IMR-90 (cell line): ENCODE data around the gene TMEM14A. TPM values are rescaled to one million over a fixed set of nuclear protein-coding genes. Genes with fewer than 3 reads are reported as not detected.
"Not testable (repeated sequence)": the region's sequence is repeated elsewhere in the genome, so short reads cannot be mapped to it uniquely, and the experiment has no call there.

Source experiments
- ATAC-seq: fragments of 200-7000 bp; cut with Tn5 transposase; 2 replicates; pipeline ENCODE4 v1.9.1; 2020; ENCODE audit warnings: low read depth, mild to moderate bottlenecking, moderate library complexity
- BruUV-seq: library from RNA; stranded (reverse); fragments of 400-500 nt; replicated peaks from 2 replicates; lab custom pipeline; 2021; lab: Mats Ljungman, UMichigan
- CTCF ChIA-PET: fragments of 300-600 bp; formaldehyde crosslinking; extraction: SDS; loops from one replicate; lab custom pipeline; 2021; ENCODE audit warnings: antibody characterized with exemption; lab: Yijun Ruan, JAX
- POLR2A ChIA-PET: fragments of 300-600 bp; sonication (Branson Sonifier 250); formaldehyde crosslinking; loops from one replicate; lab custom pipeline; 2022; ENCODE audit warnings: antibody characterized with exemption; ENCODE audit not compliant: unreplicated experiment; lab: Charles Lee
- DNase-seq: peaks from one replicate; pipeline ENCODE4 v3.0.0; 2013
- H2AFZ ChIP-seq: replicated peaks from 2 replicates; pipeline ENCODE3; 2013; ENCODE audit warnings: low read length, mild to moderate bottlenecking; ENCODE audit not compliant: poor library complexity
- H2AK5ac ChIP-seq: 2 replicates; pipeline ENCODE4 v1.6.1; 2013; ENCODE audit warnings: low read depth, low read length, inconsistent platforms
- H2AK9ac ChIP-seq: replicated peaks from 2 replicates; pipeline ENCODE3; 2013; ENCODE audit warnings: mild to moderate bottlenecking, low read depth, low read length, moderate library complexity; ENCODE audit not compliant: poor library complexity
- H2BK120ac ChIP-seq: 2 replicates; pipeline ENCODE4 v1.6.1; 2013; ENCODE audit warnings: low read depth, low read length, inconsistent platforms
- H2BK15ac ChIP-seq: 3 replicates; pipeline ENCODE4 v1.6.1; 2013; ENCODE audit warnings: low read depth, low read length, inconsistent platforms
- H2BK20ac ChIP-seq: 2 replicates; pipeline ENCODE4 v1.6.1; 2013; ENCODE audit warnings: low read depth, mild to moderate bottlenecking, inconsistent platforms, low read length, moderate library complexity
- H2BK5ac ChIP-seq: 2 replicates; pipeline ENCODE4 v1.6.1; 2013; ENCODE audit warnings: mild to moderate bottlenecking, low read depth, low read length, inconsistent platforms; ENCODE audit not compliant: poor library complexity, severe bottlenecking
- H3K14ac ChIP-seq: replicated peaks from 2 replicates; pipeline ENCODE4 v1.6.1; 2013; ENCODE audit warnings: low read depth, low read length, inconsistent platforms
- H3K18ac ChIP-seq: 2 replicates; pipeline ENCODE4 v1.6.1; 2013; ENCODE audit warnings: low read depth, low read length, control low read depth
- H3K23ac ChIP-seq: 2 replicates; pipeline ENCODE4 v1.6.1; 2013; ENCODE audit warnings: low read depth, low read length, inconsistent platforms
- H3K27ac ChIP-seq: 2 replicates; pipeline ENCODE4 v1.5.1; 2013; ENCODE audit warnings: mild to moderate bottlenecking, control low read depth, low read length; ENCODE audit not compliant: insufficient read depth
- H3K27me3 ChIP-seq: 2 replicates; pipeline ENCODE4 v1.6.1; 2013; ENCODE audit warnings: low read length; ENCODE audit not compliant: control insufficient read depth, insufficient read depth
- H3K36me3 ChIP-seq: 2 replicates; pipeline ENCODE4 v1.6.1; 2013; ENCODE audit warnings: low read length, mixed read lengths; ENCODE audit not compliant: control insufficient read depth, insufficient read depth
- H3K4ac ChIP-seq: 2 replicates; pipeline ENCODE4 v1.6.1; 2013; ENCODE audit warnings: low read depth, low read length, inconsistent platforms
- H3K4me1 ChIP-seq: 2 replicates; pipeline ENCODE4 v1.6.1; 2013; ENCODE audit warnings: low read length, mixed read lengths; ENCODE audit not compliant: control insufficient read depth, insufficient read depth
- H3K4me2 ChIP-seq: 2 replicates; pipeline ENCODE4 v1.6.1; 2013; ENCODE audit warnings: low read depth, mild to moderate bottlenecking, control low read depth, low read length, moderate library complexity
- H3K4me3 ChIP-seq: 2 replicates; pipeline ENCODE4 v1.5.1; 2013; ENCODE audit warnings: low read depth, mild to moderate bottlenecking, control low read depth, low read length, moderate library complexity; ENCODE audit not compliant: insufficient read depth
- H3K56ac ChIP-seq: 2 replicates; pipeline ENCODE4 v1.6.1; 2013; ENCODE audit warnings: low read length, inconsistent platforms; ENCODE audit not compliant: insufficient read depth; ENCODE audit errors: extremely low read depth
- H3K79me1 ChIP-seq, 2 experiments: 2 replicates each; pipeline ENCODE4 v1.6.1; 2013; ENCODE audit warnings: low read length in 2 of 2, inconsistent platforms in 1 of 2, low read depth in 1 of 2
- H3K9ac ChIP-seq: 2 replicates; pipeline ENCODE4 v1.6.1; 2013; ENCODE audit warnings: low read depth, low read length, control low read depth
- H3K9me1 ChIP-seq: 2 replicates; pipeline ENCODE4 v1.6.1; 2013; ENCODE audit warnings: low read length, inconsistent platforms; ENCODE audit not compliant: insufficient read depth
- H3K9me3 ChIP-seq: 2 replicates; pipeline ENCODE4 v1.6.1; 2013; ENCODE audit warnings: low read length; ENCODE audit not compliant: control insufficient read depth, insufficient read depth
- H4K20me1 ChIP-seq: 2 replicates; pipeline ENCODE4 v1.6.1; 2013; ENCODE audit warnings: low read length, inconsistent platforms; ENCODE audit not compliant: insufficient read depth
- H4K5ac ChIP-seq: 2 replicates; pipeline ENCODE4 v1.6.1; 2013; ENCODE audit warnings: mild to moderate bottlenecking, low read depth, low read length, control low read depth
- H4K8ac ChIP-seq, 2 experiments: 2 replicates each; pipeline ENCODE4 v1.6.1; 2013; ENCODE audit warnings: low read depth in 2 of 2, low read length in 2 of 2, control low read depth in 1 of 2, inconsistent platforms in 1 of 2
- H4K91ac ChIP-seq: 2 replicates; pipeline ENCODE4 v1.6.1; 2013; ENCODE audit warnings: low read depth, low read length, inconsistent platforms; ENCODE audit not compliant: insufficient read depth
- WGBS, 2 experiments: methylation state at CpG; one replicate each; pipeline versions ENCODE4 v1.1.5 to v1.1.7; 2013; ENCODE audit warnings: missing lambda C conversion rate in 2 of 2; ENCODE audit not compliant: insufficient read length in 1 of 2; ENCODE audit errors: extremely low coverage in 2 of 2; 5-methylcytosine and 5-hydroxymethylcytosine counted together
- dilution Hi-C: fragments of 300-500 bp; cut with HindIII; formaldehyde crosslinking; loops from one replicate; pipeline ENCODE4 v1.14.3; 2018; ENCODE audit warnings: low sequenced_read_pairs; ENCODE audit not compliant: unreplicated experiment
- in situ Hi-C: fragments of 300-500 bp; cut with MboI; formaldehyde crosslinking; loops from 3 replicates; pipeline ENCODE4 v1.14.3; 2019; ENCODE audit warnings: low sequenced_read_pairs, inconsistent platforms, mixed read lengths
- intact Hi-C: fragments of 100-400 bp; cut with micrococcal nuclease; formaldehyde crosslinking; loops from 2 replicates; pipeline ENCODE4 v1.10.0; 2022
- polyA plus RNA-seq, 3 experiments: library from polyadenylated mRNA; depleted of rRNA; stranded (reverse); fragments of >200 nt; gene quantifications; 2 replicates each; pipeline ENCODE4 v1.2.3, GENCODE V29; 2012; ENCODE audit warnings: low replicate concordance in 1 of 3
- total RNA-seq: library from RNA; depleted of rRNA; stranded (reverse); fragments of >200 nt; gene quantifications from 2 replicates; pipeline ENCODE4 v1.2.3, GENCODE V29; 2012

The TMEM14A gene
- total and polyA plus RNA-seq, 2 of the 4 experiments (the other 2 are of a cell fraction), result 18.5 to 25.1 TPM

DNA sequence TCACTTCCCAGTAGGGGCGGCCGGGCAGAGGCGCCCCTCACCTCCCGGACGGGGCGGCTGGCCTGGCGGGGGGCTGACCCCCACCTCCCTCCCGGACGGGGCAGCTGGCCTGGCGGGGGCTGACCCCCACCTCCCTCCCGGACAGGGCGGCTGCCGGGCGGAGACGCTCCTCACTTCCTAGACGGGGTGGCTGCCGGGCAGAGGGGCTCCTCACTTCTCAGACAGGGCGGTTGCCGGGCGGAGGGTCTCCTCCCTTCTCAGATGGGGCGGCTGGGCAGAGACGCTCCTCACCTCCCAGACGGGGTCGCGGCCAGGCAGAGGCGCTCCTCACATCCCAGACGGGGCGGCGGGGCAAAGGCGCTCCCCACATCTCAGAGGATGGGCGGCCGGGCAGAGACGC, 15.0 kb upstream of the TMEM14A start:
- in situ Hi-C loops, BruUV-seq: not testable (repeated sequence)

More for the DNA sequence above, 15.0 kb upstream of the TMEM14A start:
- H3K36me3 ChIP-seq, H3K9me1 ChIP-seq, H2BK20ac ChIP-seq, H4K20me1 ChIP-seq, ATAC-seq, H3K56ac ChIP-seq, H2AK5ac ChIP-seq, H3K18ac ChIP-seq, H4K91ac ChIP-seq, H3K27me3 ChIP-seq, H2BK5ac ChIP-seq, H2BK120ac ChIP-seq, H3K4me2 ChIP-seq, H3K23ac ChIP-seq, H3K4ac ChIP-seq, H3K79me1 ChIP-seq, H2AK9ac ChIP-seq, intact Hi-C loops, H2AFZ ChIP-seq, H3K14ac ChIP-seq, H4K8ac ChIP-seq, H2BK15ac ChIP-seq, H3K4me3 ChIP-seq, H4K5ac ChIP-seq, CTCF ChIA-PET, H3K9ac ChIP-seq, H3K27ac ChIP-seq, DNase-seq, POLR2A ChIA-PET, H3K9me3 ChIP-seq, H3K4me1 ChIP-seq: not testable (repeated sequence)
- WGBS, 2 experiments, result 100% methylated on average over 3 of the region's 33 CpGs; no CpG with 5 or more reads in 1 of the 2 experiments
- dilution Hi-C loops, result loop anchor here (25.0 kb wide), 1 partner anchor 244 kb away; the partner anchor contains the start of gene EFHC1
